ENCODE data around the gene EFTUD2. TPM values are rescaled to one million over a fixed set of nuclear protein-coding genes. Genes with fewer than 3 reads are reported as not detected.
A peak's percentile ranks its signal among the peaks of the same experiment; 100 is the strongest.

The EFTUD2 gene
- total RNA-seq, 1 experiment from 2014 or later = 150 TPM

DNA sequence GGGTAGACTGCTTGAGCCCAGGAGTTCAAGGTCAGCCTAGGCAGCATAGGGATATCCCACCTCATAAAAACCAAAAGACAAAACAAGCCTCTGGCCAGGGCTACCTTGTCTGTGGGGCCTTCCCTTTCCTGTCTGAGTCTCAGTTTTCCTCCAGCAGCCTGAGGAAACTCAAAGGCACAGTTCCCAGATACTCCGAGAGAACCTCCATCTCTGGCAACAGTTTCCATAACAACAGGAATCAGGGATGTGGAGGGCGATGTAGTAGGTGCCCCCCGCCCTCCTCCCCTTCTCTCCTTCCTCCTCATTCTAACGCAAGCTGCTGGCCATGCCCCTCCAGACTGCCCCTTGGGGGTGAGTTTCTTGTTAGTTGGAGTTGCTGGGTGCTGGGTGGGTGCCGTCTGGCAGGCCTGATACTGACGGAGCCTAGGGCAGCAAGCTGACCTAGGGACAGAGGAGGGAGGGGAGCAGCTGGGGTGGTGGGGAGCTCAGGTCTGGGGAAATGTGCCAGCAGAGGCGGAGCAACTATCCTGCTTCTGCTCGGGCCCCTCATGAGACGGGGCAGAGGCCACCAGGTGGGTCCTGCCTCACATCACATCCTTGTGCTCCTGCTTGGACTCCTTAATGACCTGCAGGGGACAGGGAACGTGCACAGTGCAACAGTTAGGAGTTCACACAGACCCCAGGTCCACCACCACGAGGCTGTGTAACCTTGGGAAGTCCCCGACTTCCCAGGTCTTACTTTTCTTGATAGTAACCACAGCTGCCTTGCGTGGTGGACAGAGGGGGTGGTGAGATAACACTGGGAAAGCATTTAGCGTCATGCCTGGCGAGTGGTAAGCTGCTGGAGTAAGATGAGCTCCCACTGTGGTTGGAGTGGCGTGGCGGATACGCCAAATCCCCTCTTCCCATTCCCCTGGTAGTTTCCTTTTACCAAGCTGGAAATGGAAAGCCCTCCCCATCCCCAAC lies 7.8 kb upstream of the EFTUD2 start:
- no peak for ATAC-seq
- no peaks in the 10 kb centered on the region for H3K79me2 ChIP-seq (ENCODE audit: insufficient read depth, low read length)
- H3K9me2 ChIP-seq (ENCODE audit: insufficient read depth) = no peaks in the 10 kb centered on the region
- H3K4me3 ChIP-seq (replicated peaks in 1 of 2; ENCODE audit: low read depth in 1 of 2, low read length in 2 of 2) = no peak overlapping the region
- H2AFZ ChIP-seq (ENCODE audit: low read depth, low read length, poor library complexity, severe bottlenecking) = no peak overlapping the region
- no peaks in the 10 kb centered on the region for H3K27me3 ChIP-seq (ENCODE audit: insufficient read depth, low read length)
- peaks cover 11 to 21% of the 10 kb centered on the region in 2 experiments for H3K4me1 ChIP-seq (ENCODE audit: control insufficient read depth in 1 of 2, insufficient read depth in 2 of 2, low read length in 2 of 2)
- POLR2A ChIA-PET = no interaction called here
- CTCF ChIA-PET = interaction anchor here (1.1 kb wide), 1 partner anchor 13 kb away, joined by 3 read pairs; no protein-coding TSS in a partner anchor
- H3K4me2 ChIP-seq (ENCODE audit: low read length) = peak overlapping the region; percentile 64
- no peak for DNase-seq (ENCODE audit: low read depth, low spot score)
- H4K20me1 ChIP-seq (ENCODE audit: insufficient read depth) = no peaks in the 10 kb centered on the region
- H3K27ac ChIP-seq (ENCODE audit: low read depth, low read length) = no peak overlapping the region; the same call in 1 of the 2 replicates
- RAD21 ChIA-PET (ENCODE audit: low non-redundant PET in 1 of 2, low total read pairs in 2 of 2, uncharacterized antibody in 2 of 2, unreplicated experiment in 2 of 2) = no interaction called here
- H3K9ac ChIP-seq (ENCODE audit: low read length) = no peak overlapping the region
- intact Hi-C loops (cut with micrococcal nuclease) = no loop called here
- TF ChIP-seq, protein P1, sequence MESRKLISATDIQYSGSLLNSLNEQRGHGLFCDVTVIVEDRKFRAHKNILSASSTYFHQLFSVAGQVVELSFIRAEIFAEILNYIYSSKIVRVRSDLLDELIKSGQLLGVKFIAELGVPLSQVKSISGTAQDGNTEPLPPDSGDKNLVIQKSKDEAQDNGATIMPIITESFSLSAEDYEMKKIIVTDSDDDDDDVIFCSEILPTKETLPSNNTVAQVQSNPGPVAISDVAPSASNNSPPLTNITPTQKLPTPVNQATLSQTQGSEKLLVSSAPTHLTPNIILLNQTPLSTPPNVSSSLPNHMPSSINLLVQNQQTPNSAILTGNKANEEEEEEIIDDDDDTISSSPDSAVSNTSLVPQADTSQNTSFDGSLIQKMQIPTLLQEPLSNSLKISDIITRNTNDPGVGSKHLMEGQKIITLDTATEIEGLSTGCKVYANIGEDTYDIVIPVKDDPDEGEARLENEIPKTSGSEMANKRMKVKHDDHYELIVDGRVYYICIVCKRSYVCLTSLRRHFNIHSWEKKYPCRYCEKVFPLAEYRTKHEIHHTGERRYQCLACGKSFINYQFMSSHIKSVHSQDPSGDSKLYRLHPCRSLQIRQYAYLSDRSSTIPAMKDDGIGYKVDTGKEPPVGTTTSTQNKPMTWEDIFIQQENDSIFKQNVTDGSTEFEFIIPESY (IDR thresholded peaks at IDR 0.05; ENCODE audit: extremely low read depth, insufficient replicate concordance, low read length) = no peak
- TF ChIP-seq, protein P2, sequence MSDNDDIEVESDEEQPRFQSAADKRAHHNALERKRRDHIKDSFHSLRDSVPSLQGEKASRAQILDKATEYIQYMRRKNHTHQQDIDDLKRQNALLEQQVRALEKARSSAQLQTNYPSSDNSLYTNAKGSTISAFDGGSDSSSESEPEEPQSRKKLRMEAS (IDR thresholded peaks at IDR 0.05) = no peak
- TF ChIP-seq YY1 (IDR thresholded peaks at IDR 0.05; ENCODE audit: extremely low read depth, insufficient replicate concordance, low read depth, low read length) (no peak), SIN3A (IDR thresholded peaks at IDR 0.05; ENCODE audit: low read depth) (no peak), EGR1 (IDR thresholded peaks at IDR 0.05; ENCODE audit: low read depth) (no peak), ELF1 (IDR thresholded peaks at IDR 0.05; ENCODE audit: borderline replicate concordance, low read depth) (no peak), RAD21 (IDR thresholded peaks at IDR 0.05; ENCODE audit: low read depth) (no peak), ZNF274 (IDR thresholded peaks at IDR 0.05; ENCODE audit: low read depth, low read length) (no peak), JUND (IDR thresholded peaks at IDR 0.05) (no peak), EZH2 (IDR thresholded peaks at IDR 0.05) (no peak), POLR2AphosphoS5 (IDR thresholded peaks at IDR 0.05; ENCODE audit: low read depth, low read length) (no peak), ZFX (IDR thresholded peaks at IDR 0.05) (no peak), CBX3 (IDR thresholded peaks at IDR 0.05; ENCODE audit: low read depth) (no peak), SP1 (IDR thresholded peaks at IDR 0.05; ENCODE audit: low read depth) (no peak), FOSL1 (IDR thresholded peaks at IDR 0.05; ENCODE audit: low read depth) (no peak)
- TF ChIP-seq, protein P3, sequence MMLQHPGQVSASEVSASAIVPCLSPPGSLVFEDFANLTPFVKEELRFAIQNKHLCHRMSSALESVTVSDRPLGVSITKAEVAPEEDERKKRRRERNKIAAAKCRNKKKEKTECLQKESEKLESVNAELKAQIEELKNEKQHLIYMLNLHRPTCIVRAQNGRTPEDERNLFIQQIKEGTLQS (IDR thresholded peaks at IDR 0.05) = no peak
- TF ChIP-seq, protein P4, sequence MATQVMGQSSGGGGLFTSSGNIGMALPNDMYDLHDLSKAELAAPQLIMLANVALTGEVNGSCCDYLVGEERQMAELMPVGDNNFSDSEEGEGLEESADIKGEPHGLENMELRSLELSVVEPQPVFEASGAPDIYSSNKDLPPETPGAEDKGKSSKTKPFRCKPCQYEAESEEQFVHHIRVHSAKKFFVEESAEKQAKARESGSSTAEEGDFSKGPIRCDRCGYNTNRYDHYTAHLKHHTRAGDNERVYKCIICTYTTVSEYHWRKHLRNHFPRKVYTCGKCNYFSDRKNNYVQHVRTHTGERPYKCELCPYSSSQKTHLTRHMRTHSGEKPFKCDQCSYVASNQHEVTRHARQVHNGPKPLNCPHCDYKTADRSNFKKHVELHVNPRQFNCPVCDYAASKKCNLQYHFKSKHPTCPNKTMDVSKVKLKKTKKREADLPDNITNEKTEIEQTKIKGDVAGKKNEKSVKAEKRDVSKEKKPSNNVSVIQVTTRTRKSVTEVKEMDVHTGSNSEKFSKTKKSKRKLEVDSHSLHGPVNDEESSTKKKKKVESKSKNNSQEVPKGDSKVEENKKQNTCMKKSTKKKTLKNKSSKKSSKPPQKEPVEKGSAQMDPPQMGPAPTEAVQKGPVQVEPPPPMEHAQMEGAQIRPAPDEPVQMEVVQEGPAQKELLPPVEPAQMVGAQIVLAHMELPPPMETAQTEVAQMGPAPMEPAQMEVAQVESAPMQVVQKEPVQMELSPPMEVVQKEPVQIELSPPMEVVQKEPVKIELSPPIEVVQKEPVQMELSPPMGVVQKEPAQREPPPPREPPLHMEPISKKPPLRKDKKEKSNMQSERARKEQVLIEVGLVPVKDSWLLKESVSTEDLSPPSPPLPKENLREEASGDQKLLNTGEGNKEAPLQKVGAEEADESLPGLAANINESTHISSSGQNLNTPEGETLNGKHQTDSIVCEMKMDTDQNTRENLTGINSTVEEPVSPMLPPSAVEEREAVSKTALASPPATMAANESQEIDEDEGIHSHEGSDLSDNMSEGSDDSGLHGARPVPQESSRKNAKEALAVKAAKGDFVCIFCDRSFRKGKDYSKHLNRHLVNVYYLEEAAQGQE (IDR thresholded peaks at IDR 0.05; ENCODE audit: low read depth) = no peak
- no peaks in the 10 kb centered on the region for H3K9me3 ChIP-seq (ENCODE audit: control insufficient read depth in 1 of 2, insufficient read depth in 1 of 2, low read depth in 1 of 2, low read length in 2 of 2)
- no peaks in the 10 kb centered on the region for H3K36me3 ChIP-seq (ENCODE audit: control insufficient read depth in 1 of 2, insufficient read depth in 2 of 2, low read length in 2 of 2)
- no TSS peak for BruUV-seq (replicated peaks)
